Cardiac atrium fibroblast (primary cell): ENCODE results near the gene COTL1. TPM values are rescaled to one million over a fixed set of nuclear protein-coding genes. Genes with fewer than 3 reads are reported as not detected.

Source experiments
- total RNA-seq: library from RNA; depleted of rRNA; stranded (reverse); fragments of >200 nt; gene quantifications from 2 replicates; pipeline ENCODE4 v1.2.3, GENCODE V29; 2015

The COTL1 gene
- total RNA-seq: 171 and 221 TPM in 2 replicates

GRCh38 chr16:84617791-84618580, at the start of gene COTL1:
Gene COTL1 (minus strand): TSS chr16:84618078. CDS start chr16:84617914, 164 bp downstream.

GRCh38 chr16:84647828-84648594, 30.1 kb upstream of the COTL1 start, which contains the start of gene KLHL36:
Gene KLHL36 (plus strand): TSS chr16:84648511. CDS start chr16:84650868, 2,357 bp downstream.

Other genes with a start within 250 kb of the COTL1 start
- gene ATP2C2, start 249.5 kb downstream of the COTL1 start, total RNA-seq: not detected in 2 replicates
- gene MEAK7, start 113.4 kb downstream of the COTL1 start, total RNA-seq: 12.3 and 13.4 TPM in 2 replicates
- gene KLHL36, start 30.4 kb upstream of the COTL1 start, total RNA-seq: 38.6 and 39.7 TPM in 2 replicates
- gene USP10, start 81.9 kb upstream of the COTL1 start, total RNA-seq: 33.6 and 37.6 TPM in 2 replicates
- gene CRISPLD2, start 201.9 kb upstream of the COTL1 start, total RNA-seq: 11.6 and 47.8 TPM in 2 replicates